GM18868 (cell line): Measurements from ENCODE around the gene CRK.
A peak's percentile ranks its signal among the peaks of the same experiment; 100 is the strongest.

Experiments
- ATAC-seq: cut with Tn5 transposase; IDR thresholded peaks from one replicate; pipeline ENCODE4 v1.9.1; 2021; ENCODE audit warnings: mild to moderate bottlenecking, moderate library complexity; ENCODE audit not compliant: unreplicated experiment

The CRK gene

GRCh38 chr17:1455797-1456599 is at the start of gene CRK:
Gene CRK, minus strand, starts transcription at chr17:1456232. Its CDS starts 115 bp downstream, at chr17:1456117.
- ATAC-seq, result peak; percentile 77

DNA sequence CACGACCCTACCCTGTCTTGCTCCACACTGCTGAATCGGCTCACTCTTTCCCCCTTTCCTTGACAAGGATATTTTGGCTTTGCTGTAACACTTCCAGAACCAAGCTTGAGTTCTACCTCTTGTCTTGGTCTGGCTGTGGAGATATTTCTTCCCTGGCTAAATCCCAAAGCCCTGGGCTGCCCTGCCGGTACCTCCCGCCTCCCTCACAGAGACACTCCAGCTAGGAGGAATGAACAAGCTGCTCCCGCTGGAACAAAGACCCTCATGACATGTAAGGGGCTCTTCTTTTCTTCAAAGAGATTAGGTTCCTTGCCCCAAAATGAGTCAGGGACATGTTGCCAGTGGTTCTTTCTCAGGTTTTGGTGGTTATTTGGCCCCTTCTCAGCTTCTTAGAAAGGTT is 49.6 kb upstream of the CRK start:
- no peak for ATAC-seq

DNA sequence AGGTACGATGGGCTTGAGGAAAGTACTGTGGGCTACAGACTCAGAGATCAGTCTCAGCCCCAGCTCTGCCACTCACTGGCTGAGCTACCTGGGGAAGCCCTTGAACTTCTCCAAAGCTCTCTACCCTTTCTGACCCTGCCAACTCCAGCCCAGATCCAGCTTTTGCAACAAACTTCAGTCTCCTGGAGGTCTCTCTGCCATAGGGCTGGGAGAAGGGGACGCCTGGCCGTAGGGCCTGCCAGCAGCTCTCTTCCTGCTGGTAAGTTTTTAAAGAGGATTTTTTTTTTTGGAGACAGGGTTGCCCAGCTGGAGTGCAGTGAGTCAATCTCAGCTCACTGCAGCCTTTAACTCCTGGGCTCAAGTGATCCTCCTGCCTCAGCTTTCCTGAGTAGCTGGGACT is 48.8 kb upstream of the CRK start:
- ATAC-seq, result no peak

- ATAC-seq, result no peak
Measured at GRCh38 chr17:1503699-1504098, 47.7 kb upstream of the CRK start.

- ATAC-seq, result no peak
Measured at GRCh38 chr17:1498869-1499268, 42.8 kb upstream of the CRK start.

DNA sequence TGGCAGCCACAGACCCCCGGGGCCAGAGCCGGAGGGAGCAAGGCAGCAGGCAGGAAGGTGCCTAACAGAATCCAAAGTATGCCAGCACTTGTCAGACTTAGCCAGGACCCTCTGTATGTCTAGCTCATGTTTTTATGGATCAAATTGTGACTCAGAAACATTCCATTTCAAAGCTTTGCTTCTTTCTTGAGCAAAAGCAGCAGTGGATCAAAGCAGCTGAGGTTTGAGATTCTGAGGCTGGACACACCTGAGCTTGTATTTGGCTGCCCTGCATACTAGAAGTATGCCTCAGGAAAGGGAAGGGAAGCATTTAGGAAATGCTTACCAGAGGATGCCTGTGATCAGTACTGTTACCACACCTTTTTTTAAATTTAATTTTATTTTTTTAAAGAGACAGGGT is 42.2 kb upstream of the CRK start:
- no peak for ATAC-seq

DNA sequence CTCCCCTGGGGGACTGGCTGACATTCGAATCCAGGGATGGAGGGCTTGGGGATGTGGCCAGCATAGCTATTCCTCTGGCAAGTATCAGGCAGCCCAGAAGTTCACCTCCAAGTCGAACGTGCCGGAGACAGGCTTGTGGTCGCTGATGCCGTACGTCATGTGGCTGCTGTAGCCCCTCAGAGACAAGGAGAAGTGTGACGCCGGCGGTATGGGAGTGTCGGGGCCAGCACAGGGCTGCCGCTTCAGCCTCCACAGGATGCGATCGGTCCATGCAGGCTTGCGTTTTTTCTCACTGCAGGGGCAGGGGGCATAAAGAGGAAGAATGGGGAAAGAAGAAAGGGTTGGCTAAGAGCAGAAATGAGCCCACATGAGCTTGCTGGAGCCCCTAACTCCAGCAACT is 41.8 kb upstream of the CRK start:
- no peak for ATAC-seq

GRCh38 chr17:1496869-1497268 is 40.8 kb upstream of the CRK start:
- ATAC-seq, result no peak

- no peak for ATAC-seq
Measured at GRCh38 chr17:1495265-1495989, 39.4 kb upstream of the CRK start.

DNA sequence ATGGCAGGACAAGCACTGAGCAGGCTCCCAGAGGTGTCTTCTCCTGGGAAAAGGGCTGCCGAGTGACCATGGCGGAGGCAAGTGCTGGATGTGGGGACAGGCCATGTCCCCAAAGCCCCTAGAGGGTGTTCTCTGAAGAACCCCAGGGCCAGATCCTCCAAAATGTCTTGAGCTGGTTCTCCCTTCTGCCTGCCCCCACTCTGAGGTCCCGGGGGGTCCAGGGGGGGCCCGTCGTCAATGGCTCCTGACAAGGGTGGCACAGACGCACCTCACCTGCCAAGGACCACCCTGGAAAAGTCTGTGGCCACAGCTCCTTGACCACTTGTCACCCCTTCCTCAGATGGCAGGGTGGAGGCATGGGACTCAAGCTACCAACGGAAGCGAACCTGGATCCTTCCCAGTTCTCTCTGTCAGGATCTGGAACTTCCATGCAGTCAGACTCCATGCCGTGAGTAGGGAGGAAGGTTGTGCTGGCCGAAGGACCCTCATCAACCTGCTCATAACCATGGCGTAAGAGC is 38.8 kb upstream of the CRK start:
- ATAC-seq, result no peak

DNA sequence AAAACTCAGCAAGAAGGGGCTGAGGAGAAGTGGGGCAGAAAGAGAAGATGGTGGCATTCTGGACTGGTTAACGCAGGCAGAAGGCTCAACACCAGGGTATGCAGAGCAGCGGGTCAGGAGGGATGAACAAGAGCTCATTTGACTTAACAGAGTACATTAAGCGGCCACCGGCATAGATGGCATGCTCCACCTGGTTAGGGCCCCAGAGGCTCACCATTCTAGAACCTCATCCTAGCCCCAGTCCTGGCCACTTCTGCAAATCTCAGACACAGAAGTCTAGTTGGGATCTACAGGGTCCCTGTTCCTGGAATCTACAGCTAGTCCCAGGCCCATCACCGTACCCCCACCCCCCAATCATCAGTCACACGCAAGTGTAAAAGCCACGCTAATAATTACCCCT is 38.2 kb upstream of the CRK start:
- ATAC-seq, result no peak

GRCh38 chr17:1493291-1493980 is 37.4 kb upstream of the CRK start:
- no peak for ATAC-seq

- ATAC-seq, result no peak
Measured at GRCh38 chr17:1492249-1493206, 36.5 kb upstream of the CRK start, which contains the start of gene MYO1C. Gene MYO1C, minus strand, starts transcription at chr17:1492686. Its CDS starts 199 bp downstream, at chr17:1492487.

DNA sequence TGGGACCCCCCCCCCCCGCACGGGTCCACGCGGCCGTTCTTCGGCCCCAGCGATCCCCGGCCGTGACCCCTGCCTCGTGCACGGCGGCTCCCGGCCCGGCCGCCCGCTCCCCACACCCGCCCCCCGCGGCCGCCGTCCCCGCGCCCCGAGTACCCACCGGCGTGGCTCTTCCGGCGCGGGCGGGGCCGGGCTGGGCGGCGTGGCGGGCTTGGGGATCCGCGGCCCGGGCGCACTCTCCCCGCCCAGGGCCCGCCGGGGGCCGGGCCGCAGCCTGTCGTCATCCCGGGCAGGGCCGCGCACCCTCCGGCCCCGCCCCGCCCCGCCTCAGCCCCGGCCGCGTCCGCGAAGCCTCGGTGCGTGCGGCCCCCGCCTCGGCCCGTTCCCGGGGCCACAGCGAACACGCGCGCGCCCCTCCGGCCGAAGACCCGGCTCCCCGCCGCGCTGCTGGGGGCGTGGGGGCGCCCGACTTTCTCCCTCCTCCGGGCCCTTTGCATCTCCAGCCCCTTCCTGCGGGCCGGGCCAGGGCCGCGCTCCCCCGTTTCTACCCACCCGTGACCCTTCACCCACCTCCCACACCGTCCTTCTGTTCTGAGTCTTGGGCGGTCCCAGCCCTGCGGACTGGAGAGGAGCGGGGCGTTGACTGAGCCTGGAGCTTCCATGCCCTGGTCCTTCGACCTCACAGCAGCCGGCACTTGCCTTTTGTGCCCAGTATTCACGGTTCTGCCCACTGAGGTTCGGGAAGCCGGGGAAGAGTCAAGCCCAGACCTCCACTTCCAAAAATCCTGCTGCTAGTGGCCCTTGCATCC is 35.6 kb upstream of the CRK start:
- peak; percentile 45 for ATAC-seq

- ATAC-seq, result peak; percentile 46
Measured at GRCh38 chr17:1490643-1491442, 34.8 kb upstream of the CRK start.

DNA sequence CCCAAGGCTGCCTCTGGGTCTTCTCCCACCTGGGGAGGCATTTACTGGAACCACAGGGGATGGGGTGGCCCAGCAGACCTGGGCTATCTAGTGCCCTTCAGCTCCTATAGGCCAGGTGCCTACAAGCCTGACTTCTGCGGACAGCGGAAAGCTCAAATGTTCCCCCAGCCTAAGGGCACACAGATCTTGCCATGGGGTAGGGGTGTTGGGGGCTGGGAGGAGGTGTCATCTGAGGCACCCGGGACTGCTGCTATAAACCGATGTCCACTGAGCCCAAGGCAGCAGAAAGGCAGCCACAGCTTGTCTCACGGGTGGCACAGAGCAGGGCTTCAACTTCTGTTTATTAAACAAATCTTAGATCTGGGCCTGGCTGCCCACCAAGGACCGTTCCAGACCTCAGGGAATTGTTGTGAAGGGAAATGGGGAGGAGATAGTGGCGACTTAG is 32.8 kb upstream of the CRK start:
- ATAC-seq, result no peak

- no peak for ATAC-seq
Measured at GRCh38 chr17:1487939-1488825, 32.1 kb upstream of the CRK start.
